Upper lobe of left lung (tissue), 6 donors: ENCODE data around the gene EXOC6. TPM values are rescaled to one million over a fixed set of nuclear protein-coding genes. Genes with fewer than 3 reads are reported as not detected.
A peak's percentile ranks its signal among the peaks of the same experiment; 100 is the strongest.

Experiments
- ATAC-seq, 2 donors: fragments of 200-7000 bp; cut with Tn5 transposase; one replicate each; pipeline ENCODE4 v1.9.1; 2022; ENCODE audit warnings: mild to moderate bottlenecking in 2 of 2, moderate library complexity in 2 of 2; ENCODE audit not compliant: low FRiP score in 2 of 2
- DNase-seq, 2 donors: peaks; one replicate each; pipeline ENCODE4 v3.0.0-alpha.2; 2019 to 2020
- H3K27ac ChIP-seq, 4 donors: fragments of 200-600 bp; sonication (generic); one replicate each; pipeline ENCODE4 v1.5.1; 2016 to 2019
- H3K27me3 ChIP-seq, 4 donors: fragments of 200-600 bp; sonication (generic); one replicate each; pipeline ENCODE4 v1.5.1; 2017 to 2019
- H3K36me3 ChIP-seq, 4 donors: fragments of 200-600 bp; sonication (generic); one replicate each; pipeline ENCODE4 v1.5.1; 2016 to 2019
- H3K4me1 ChIP-seq, 4 donors: fragments of 200-600 bp; sonication (generic); one replicate each; pipeline ENCODE4 v1.5.1; 2018 to 2019
- H3K4me3 ChIP-seq, 4 donors: fragments of 200-600 bp; sonication (generic); one replicate each; pipeline ENCODE4 v1.5.1; 2017 to 2019; ENCODE audit warnings: mild to moderate bottlenecking in 2 of 4, moderate library complexity in 1 of 4
- H3K9me3 ChIP-seq, 4 donors: fragments of 200-600 bp; sonication (generic); one replicate each; pipeline ENCODE4 v1.5.1; 2018 to 2019
- CTCF ChIP-seq, 6 experiments: fragments of 450-650 bp in 4 of 6; fragments of 200-600 bp in 2 of 6; sonication (generic) in 2 of 6; IDR thresholded peaks; one replicate each; pipeline ENCODE4 v1.5.1; 2016 to 2019; ENCODE audit warnings: antibody characterized with exemption in 6 of 6
- EP300 ChIP-seq, 4 donors: sonication (generic); formaldehyde crosslinking; IDR thresholded peaks; one replicate each; pipeline ENCODE4 v1.5.1; 2017; ENCODE audit warnings: antibody characterized with exemption in 4 of 4, control low read depth in 2 of 4
- POLR2A ChIP-seq, 4 donors: fragments of 450-650 bp; IDR thresholded peaks; one replicate each; pipeline ENCODE4 v1.5.1; 2016 to 2017; ENCODE audit warnings: antibody characterized with exemption in 4 of 4, mild to moderate bottlenecking in 2 of 4
- POLR2AphosphoS5 ChIP-seq, 2 donors: sonication (generic); formaldehyde crosslinking; IDR thresholded peaks; one replicate each; pipeline ENCODE4 v1.5.1; 2017; ENCODE audit warnings: antibody characterized with exemption in 2 of 2
- WGBS, 2 donors: methylation state at CpG; one replicate each; pipeline ENCODE4 v1.1.5; 2017 to 2018; 5-methylcytosine and 5-hydroxymethylcytosine counted together
- total RNA-seq, 6 donors: library from RNA; depleted of rRNA in 4 of 6; stranded (reverse); fragments of >200 nt in 4 of 6; gene quantifications; one replicate each; pipeline versions ENCODE4 v1.1.0 to v1.2.1, GENCODE V29; 2016 to 2021
- donor health status: DM: no; HTN: no; CAD: no; lungs with moderate emphysema.
- donor health status: DM: no; HTN: yes; CAD: no; lungs with severe emphysema.

EXOC6 gene
- total RNA-seq, 6 donors from 2014 or later = 7.1 to 27.3 (median 20.1) TPM

- H3K27ac ChIP-seq = no peak overlapping the region
- ATAC-seq (no peak), DNase-seq (no peak)
- TF ChIP-seq CTCF (IDR thresholded peaks at IDR 0.05) = no peak
- TF ChIP-seq EP300 (IDR thresholded peaks at IDR 0.05) = no peak
- no peak for TF ChIP-seq POLR2A (IDR thresholded peaks at IDR 0.05)
- TF ChIP-seq POLR2AphosphoS5 (IDR thresholded peaks at IDR 0.05) = no peak
- WGBS, 2 donors = 77 to 78% methylated on average over 6 of the region's 6 CpGs
- no peaks in the 10 kb centered on the region for H3K27me3 ChIP-seq
- H3K4me3 ChIP-seq = no peak overlapping the region
- no peaks in the 10 kb centered on the region for H3K4me1 ChIP-seq
- peaks cover 0 to 15% (median 1%) of the 10 kb centered on the region in 4 donors for H3K36me3 ChIP-seq
- H3K9me3 ChIP-seq = no peaks in the 10 kb centered on the region
Measured at GRCh38 chr10:92913973-92914372, 65.7 kb downstream of the EXOC6 start.

- Histone ChIP-seq H3K27me3 (no peaks in the 10 kb centered on the region), H3K36me3 (peaks cover 0 to 14% (median 1%) of the 10 kb centered on the region in 4 donors), H3K9me3 (no peaks in the 10 kb centered on the region), H3K4me1 (no peaks in the 10 kb centered on the region), H3K27ac (no peak overlapping the region), H3K4me3 (no peak overlapping the region)
- 80 to 83% methylated on average over 4 of the region's 4 CpGs for WGBS, 2 donors
- DNase-seq (peak in 1 of 2 donors; percentile 31), ATAC-seq (peak; percentile 67 to 70)
- no peak for TF ChIP-seq EP300 (IDR thresholded peaks at IDR 0.05)
- peak; percentile 27 to 59 (median 56) for TF ChIP-seq CTCF (IDR thresholded peaks at IDR 0.05)
Measured at GRCh38 chr10:92914478-92915325, 66.4 kb downstream of the EXOC6 start.

- WGBS, 2 donors = 95 to 98% methylated on average over 3 of the region's 3 CpGs
- no peak for ATAC-seq
- no peak for DNase-seq
- Histone ChIP-seq H3K36me3 (peaks cover 0 to 7% (median 1%) of the 10 kb centered on the region in 4 donors), H3K9me3 (peaks cover 0 to 7% (median 0%) of the 10 kb centered on the region in 4 donors), H3K27ac (no peak overlapping the region), H3K27me3 (no peaks in the 10 kb centered on the region), H3K4me1 (no peaks in the 10 kb centered on the region), H3K4me3 (no peak overlapping the region)
- TF ChIP-seq EP300 (IDR thresholded peaks at IDR 0.05) = no peak
Measured at GRCh38 chr10:92915892-92916291, 67.6 kb downstream of the EXOC6 start.

- no peak overlapping the region for H3K4me3 ChIP-seq
- no peak for ATAC-seq
- no peaks in the 10 kb centered on the region for H3K4me1 ChIP-seq
- 84 to 92% methylated on average over 2 of the region's 2 CpGs for WGBS, 2 donors
- no peak overlapping the region for H3K27ac ChIP-seq
- peaks cover 0 to 8% (median 0%) of the 10 kb centered on the region in 4 donors for H3K9me3 ChIP-seq
- peaks cover 0 to 7% (median 1%) of the 10 kb centered on the region in 4 donors for H3K36me3 ChIP-seq
- DNase-seq = no peak
- TF ChIP-seq CTCF (IDR thresholded peaks at IDR 0.05) (no peak), POLR2AphosphoS5 (IDR thresholded peaks at IDR 0.05) (no peak), POLR2A (IDR thresholded peaks at IDR 0.05) (no peak), EP300 (IDR thresholded peaks at IDR 0.05) (no peak)
- H3K27me3 ChIP-seq = no peaks in the 10 kb centered on the region
Measured at GRCh38 chr10:92916433-92916832, 68.1 kb downstream of the EXOC6 start.

- WGBS, 2 donors = 97 to 99% methylated on average over 3 of the region's 3 CpGs
Measured at GRCh38 chr10:92918603-92919002, 70.3 kb downstream of the EXOC6 start.

More at GRCh38 chr10:92918603-92919002, 70.3 kb downstream of the EXOC6 start:
- TF ChIP-seq POLR2AphosphoS5 (IDR thresholded peaks at IDR 0.05) (no peak), POLR2A (IDR thresholded peaks at IDR 0.05) (no peak), EP300 (IDR thresholded peaks at IDR 0.05) (no peak), CTCF (IDR thresholded peaks at IDR 0.05) (no peak)
- no peaks in the 10 kb centered on the region for H3K27me3 ChIP-seq
- H3K27ac ChIP-seq = no peak overlapping the region
- no peak for DNase-seq
- no peaks in the 10 kb centered on the region for H3K4me1 ChIP-seq
- peaks cover 0 to 7% (median 1%) of the 10 kb centered on the region in 4 donors for H3K36me3 ChIP-seq
- no peak overlapping the region for H3K4me3 ChIP-seq
- ATAC-seq = no peak
- peaks cover 0 to 8% (median 0%) of the 10 kb centered on the region in 4 donors for H3K9me3 ChIP-seq
